NB4 (cell line): Measurements from ENCODE around the gene MRPL34.
A peak's percentile ranks its signal among the peaks of the same experiment; 100 is the strongest.

Experiments used
- DNase-seq: peaks from one replicate; pipeline ENCODE4 v3.0.0; 2010; ENCODE audit warnings: low read depth
- H3K4me3 ChIP-seq: one replicate; pipeline ENCODE4 v1.5.1; 2011; ENCODE audit warnings: mild to moderate bottlenecking, low read depth, low read length, moderate library complexity
- MYC ChIP-seq: IDR thresholded peaks from 2 replicates; pipeline ENCODE4 v1.6.1; 2011; ENCODE audit warnings: low read depth, low read length
- POLR2A ChIP-seq: IDR thresholded peaks from 2 replicates; pipeline ENCODE4 v1.6.1; 2011; ENCODE audit warnings: mild to moderate bottlenecking; ENCODE audit not compliant: insufficient read length; ENCODE audit errors: extremely low read depth
- TF ChIP-seq, protein P1 (sequence below): IDR thresholded peaks from 2 replicates; pipeline ENCODE4 v1.6.1; 2011; ENCODE audit warnings: low read depth, low read length
- TF ChIP-seq, protein P2 (sequence below): IDR thresholded peaks from one replicate; pipeline ENCODE4 v1.5.1; 2012; ENCODE audit warnings: low read depth, low read length

Gene MRPL34

DNA sequence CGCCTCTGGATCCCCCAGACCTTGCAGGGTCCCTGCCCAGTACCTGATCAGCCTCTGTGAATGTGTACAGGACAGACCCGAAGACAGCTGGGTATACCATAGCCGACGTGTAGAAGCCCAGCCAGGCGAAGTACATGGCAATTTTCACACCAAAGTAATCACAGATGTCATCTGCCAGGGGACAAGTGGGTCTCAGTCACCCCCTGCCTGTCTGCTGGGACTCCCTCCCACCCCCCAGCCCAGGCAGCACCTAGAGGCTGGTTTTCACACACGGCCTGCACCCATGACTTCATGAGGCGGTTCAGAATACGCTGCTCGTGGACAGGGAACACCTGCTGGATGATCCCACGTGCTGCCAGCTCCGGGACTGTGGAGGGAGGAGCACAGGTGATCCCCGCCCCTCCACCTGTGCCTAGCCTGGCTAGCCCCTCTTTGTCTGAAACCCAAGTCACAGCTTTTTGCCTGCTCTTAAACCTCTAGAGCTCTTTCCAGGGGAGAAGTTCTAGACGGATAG is 25.4 kb downstream of the MRPL34 start:
- DNase-seq: no peak
- no peak overlapping the region for H3K4me3 ChIP-seq
- TF ChIP-seq, protein P1, sequence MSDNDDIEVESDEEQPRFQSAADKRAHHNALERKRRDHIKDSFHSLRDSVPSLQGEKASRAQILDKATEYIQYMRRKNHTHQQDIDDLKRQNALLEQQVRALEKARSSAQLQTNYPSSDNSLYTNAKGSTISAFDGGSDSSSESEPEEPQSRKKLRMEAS: no peak
- TF ChIP-seq POLR2A (no peak), MYC (no peak)
- TF ChIP-seq, protein P2, sequence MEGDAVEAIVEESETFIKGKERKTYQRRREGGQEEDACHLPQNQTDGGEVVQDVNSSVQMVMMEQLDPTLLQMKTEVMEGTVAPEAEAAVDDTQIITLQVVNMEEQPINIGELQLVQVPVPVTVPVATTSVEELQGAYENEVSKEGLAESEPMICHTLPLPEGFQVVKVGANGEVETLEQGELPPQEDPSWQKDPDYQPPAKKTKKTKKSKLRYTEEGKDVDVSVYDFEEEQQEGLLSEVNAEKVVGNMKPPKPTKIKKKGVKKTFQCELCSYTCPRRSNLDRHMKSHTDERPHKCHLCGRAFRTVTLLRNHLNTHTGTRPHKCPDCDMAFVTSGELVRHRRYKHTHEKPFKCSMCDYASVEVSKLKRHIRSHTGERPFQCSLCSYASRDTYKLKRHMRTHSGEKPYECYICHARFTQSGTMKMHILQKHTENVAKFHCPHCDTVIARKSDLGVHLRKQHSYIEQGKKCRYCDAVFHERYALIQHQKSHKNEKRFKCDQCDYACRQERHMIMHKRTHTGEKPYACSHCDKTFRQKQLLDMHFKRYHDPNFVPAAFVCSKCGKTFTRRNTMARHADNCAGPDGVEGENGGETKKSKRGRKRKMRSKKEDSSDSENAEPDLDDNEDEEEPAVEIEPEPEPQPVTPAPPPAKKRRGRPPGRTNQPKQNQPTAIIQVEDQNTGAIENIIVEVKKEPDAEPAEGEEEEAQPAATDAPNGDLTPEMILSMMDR: no peak

DNA sequence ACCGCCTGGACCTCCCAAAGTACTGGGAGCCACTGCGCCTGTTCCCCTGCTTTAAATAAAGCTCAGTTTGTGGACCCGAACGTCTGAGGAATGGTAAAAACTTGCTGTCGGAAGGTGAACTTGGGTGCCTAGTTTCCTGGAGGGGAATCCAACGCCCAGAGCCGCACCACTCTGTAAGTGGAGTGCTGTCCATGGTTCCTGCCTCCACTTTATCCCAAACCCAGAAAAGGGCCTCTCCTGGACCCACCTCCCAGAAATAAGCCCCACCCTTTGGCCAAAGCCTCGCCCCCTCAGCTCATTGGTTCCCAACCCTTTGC is 26.6 kb downstream of the MRPL34 start:
- H3K4me3 ChIP-seq: no peak overlapping the region
- TF ChIP-seq, protein P1: no peak
- TF ChIP-seq POLR2A (no peak), MYC (no peak)
- TF ChIP-seq, protein P2: no peak
- no peak for DNase-seq

DNA sequence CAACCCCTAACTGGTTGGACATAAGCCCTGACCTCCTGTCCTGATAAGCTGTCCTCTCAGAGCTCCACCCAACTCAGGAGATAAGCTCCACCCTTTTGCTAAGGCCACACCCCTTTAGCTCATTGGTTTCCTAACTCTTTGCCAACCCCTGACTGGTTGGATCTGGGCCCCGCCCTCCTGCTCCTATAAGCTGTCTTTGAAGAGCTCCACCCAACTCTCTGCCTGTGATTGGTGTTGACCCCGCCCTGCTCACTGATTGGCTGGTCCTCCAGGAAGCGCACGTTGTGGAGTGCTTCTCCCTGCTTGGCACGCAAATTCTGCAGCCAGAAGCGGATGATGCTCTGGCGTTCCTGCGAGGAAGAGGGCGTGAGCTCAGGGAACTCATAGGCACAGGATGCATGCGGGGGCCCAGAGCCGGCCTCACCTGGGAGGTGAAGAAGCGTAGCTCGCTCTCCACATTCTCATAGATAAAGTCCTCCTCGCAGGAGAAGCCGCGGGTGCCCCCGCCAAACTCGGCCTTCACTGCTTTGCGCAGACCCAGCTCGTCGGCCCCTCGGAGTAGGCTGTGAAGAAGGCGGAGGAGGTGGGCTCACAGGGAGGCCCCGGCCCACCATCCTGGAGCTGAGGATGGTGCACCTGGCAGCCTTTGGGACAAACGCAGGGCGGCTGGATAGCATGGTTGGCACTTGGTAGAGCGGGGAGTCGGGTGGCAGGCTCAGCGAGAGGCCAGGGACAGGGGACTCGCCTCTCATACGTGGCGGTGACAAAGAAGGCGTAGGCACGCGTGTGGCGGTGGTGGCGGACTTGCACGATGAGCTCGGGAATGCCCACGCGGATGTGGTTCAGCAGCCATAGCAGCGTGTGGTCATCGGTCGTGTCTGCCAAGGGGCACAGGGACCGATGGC is 27.3 kb downstream of the MRPL34 start:
- H3K4me3 ChIP-seq: no peak overlapping the region
- DNase-seq: peak; percentile 74
- no peak for TF ChIP-seq MYC
- TF ChIP-seq POLR2A: no peak
- TF ChIP-seq, protein P2: no peak
- TF ChIP-seq, protein P1: no peak

DNA sequence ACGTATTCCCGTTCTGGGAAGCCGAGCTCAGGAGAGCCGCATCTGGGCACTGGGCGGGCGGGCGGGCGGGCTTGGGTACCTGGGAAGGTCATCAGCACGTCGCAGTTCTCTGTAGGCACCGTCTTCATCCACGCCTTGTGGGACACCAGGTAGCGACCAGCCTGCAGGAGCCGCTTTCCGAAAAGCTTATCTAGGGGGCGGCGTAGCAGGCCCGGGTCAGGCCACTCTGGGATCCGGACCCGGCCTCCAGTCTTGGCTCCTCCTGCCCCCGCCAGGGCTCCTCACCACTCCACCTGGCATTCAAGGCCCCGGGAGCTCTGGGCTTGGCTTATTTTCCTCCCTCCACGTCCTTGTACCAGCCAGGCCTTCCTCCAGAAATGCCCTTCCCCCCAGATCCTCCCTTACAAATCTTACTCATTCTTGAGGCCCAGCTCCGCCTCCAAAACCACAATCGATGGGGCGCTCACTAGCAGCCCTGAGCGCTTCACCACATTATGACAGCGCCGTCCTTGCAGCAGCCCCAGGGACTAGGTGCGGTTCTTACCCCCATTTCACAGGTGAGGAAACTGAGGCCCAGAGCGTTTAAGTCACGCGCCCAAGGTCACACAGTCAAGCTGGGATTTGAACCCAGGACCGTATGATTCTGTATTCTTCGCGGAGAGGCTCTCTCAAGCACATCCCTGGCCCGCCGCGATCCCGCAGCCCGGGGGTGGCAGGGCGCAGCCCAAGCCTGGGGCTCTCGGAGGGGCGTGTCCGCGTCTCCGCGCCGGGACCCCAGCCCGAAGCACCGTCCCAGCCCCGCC is 28.1 kb downstream of the MRPL34 start:
- peak overlapping the region; percentile 23 for H3K4me3 ChIP-seq
- TF ChIP-seq, protein P1: peak; percentile 40; the same call in 1 of the 2 replicates
- TF ChIP-seq POLR2A: no peak
- TF ChIP-seq, protein P2: peak; percentile 12
- 0 out of 2 replicates have a peak, but pooled peaks have one; percentile 25 for TF ChIP-seq MYC
- peak; percentile 94 for DNase-seq

DNA sequence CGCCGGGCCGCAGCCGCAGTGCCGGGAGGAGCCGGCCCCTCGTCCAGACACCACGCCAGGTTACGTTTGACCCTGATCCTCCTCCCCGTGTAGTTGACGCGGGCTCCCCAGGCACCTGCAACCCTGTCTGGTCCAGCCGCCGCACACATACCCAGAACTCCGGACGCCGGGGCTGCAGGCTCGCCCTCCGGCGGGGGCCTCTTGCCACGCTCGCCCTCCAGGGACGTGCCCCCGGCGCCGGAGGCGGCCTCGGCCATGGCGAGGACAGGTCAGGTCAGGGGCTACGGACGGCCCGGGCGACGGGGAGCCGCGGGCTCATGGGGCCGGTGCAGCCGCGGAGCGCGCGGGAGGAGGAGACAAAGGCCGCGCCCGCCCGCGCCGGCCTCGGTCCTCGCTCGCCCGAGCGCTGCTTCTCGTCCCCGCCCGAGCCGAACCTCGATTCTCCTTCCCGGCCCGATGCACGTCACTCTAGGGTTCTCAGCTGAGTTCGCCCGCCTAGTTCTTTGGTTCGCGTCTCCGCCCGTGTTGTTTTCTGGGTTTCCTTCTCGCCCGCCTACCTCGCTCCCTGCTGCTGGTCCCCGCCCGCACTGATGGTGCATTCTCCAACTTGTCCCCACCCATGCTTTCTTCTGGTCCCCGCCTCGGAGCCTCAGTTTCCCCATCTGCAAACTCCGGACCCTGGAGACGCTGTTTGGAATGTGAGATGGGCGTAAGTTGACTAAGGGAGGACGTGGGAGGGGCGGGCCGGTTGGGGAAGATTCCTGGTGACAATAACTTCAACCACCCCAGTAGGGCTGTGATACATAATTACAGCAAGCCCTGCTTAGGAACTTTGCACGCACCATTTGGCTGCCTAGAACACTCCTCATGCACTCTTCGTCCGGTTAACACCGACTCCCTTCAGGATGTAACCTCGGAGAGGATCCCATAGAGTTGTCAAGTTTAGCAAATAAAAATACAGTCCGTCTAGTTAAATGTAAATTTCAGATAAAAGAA is 29.0 kb downstream of the MRPL34 start, which contains the start of gene ANO8:
TSS of gene ANO8 (minus strand) at position 442 of the 996 bp plus-strand sequence. CDS start at position 257, 185 bp downstream.
- H3K4me3 ChIP-seq: peak within 1 kb of the TSS; percentile 23
- TF ChIP-seq, protein P1: no peak; the same call in 1 of the 2 replicates
- no peak for TF ChIP-seq POLR2A
- TF ChIP-seq, protein P2: no peak
- peak; percentile 24; the same call in 1 of the 2 replicates for TF ChIP-seq MYC
- DNase-seq: peak; percentile 96
